HepG2 (cell line): ENCODE measurements around the gene MRPL14. TPM values are rescaled to one million over a fixed set of nuclear protein-coding genes. Genes with fewer than 3 reads are reported as not detected.
A peak's percentile ranks its signal among the peaks of the same experiment; 100 is the strongest.

ENCODE experiments used
- ARID5B ChIP-seq: IDR thresholded peaks from 2 replicates; pipeline ENCODE4 v1.4.0; 2020; ENCODE audit warnings: mild to moderate bottlenecking, missing genetic modification reagents
- HIC2 ChIP-seq: sonication (generic); formaldehyde crosslinking; IDR thresholded peaks from 2 replicates; pipeline ENCODE4 v1.9.0; 2022; ENCODE audit warnings: low read depth, missing genetic modification reagents
- KDM2A ChIP-seq: sonication (generic); formaldehyde crosslinking; IDR thresholded peaks from 2 replicates; pipeline ENCODE4 v1.4.0; 2020; ENCODE audit warnings: low read depth, missing genetic modification reagents, borderline replicate concordance
- POGK ChIP-seq: sonication (generic); formaldehyde crosslinking; conservative IDR thresholded peaks from 2 replicates; pipeline ENCODE4 v1.8.0; 2022; ENCODE audit warnings: mild to moderate bottlenecking, moderate library complexity, missing genetic modification reagents
- SNAPC2 ChIP-seq: sonication (generic); formaldehyde crosslinking; IDR thresholded peaks from 2 replicates; pipeline ENCODE4 v1.8.1; 2022; ENCODE audit warnings: mild to moderate bottlenecking, missing genetic modification reagents
- YEATS2 ChIP-seq: sonication (generic); formaldehyde crosslinking; IDR thresholded peaks from 2 replicates; pipeline ENCODE4 v1.4.0; 2020; ENCODE audit warnings: missing genetic modification reagents, borderline replicate concordance
- ZFX ChIP-seq: sonication (generic); formaldehyde crosslinking; IDR thresholded peaks from 2 replicates; pipeline ENCODE4 v1.4.0; 2020; ENCODE audit warnings: mild to moderate bottlenecking, low read depth, missing genetic modification reagents, moderate library complexity
- ZNF468 ChIP-seq: sonication (generic); formaldehyde crosslinking; IDR thresholded peaks from 2 replicates; pipeline ENCODE4 v1.8.0; 2022; ENCODE audit warnings: mild to moderate bottlenecking, moderate library complexity, missing genetic modification reagents
- ZNF546 ChIP-seq: sonication (generic); formaldehyde crosslinking; conservative IDR thresholded peaks from 2 replicates; pipeline ENCODE4 v1.8.1; 2023; ENCODE audit warnings: mild to moderate bottlenecking, missing genetic modification reagents
- ZNF687 ChIP-seq: sonication (generic); formaldehyde crosslinking; IDR thresholded peaks from 2 replicates; pipeline ENCODE4 v1.5.1; 2020; ENCODE audit warnings: mild to moderate bottlenecking, missing genetic modification reagents, moderate library complexity
- polyA plus RNA-seq, 8 experiments: library from polyadenylated mRNA; depleted of rRNA in 3 of 8; stranded (reverse) in 7 of 8; unstranded in 1 of 8; fragments of >200 nt; fragmentation: Illumina TruSeq in 4 of 8; extraction: Trizol in 4 of 8; gene quantifications; 2 replicates each; pipeline versions ENCODE4 v1.2.1 to v1.2.3, GENCODE V29; 2011 to 2016; ENCODE audit warnings: low read depth in 4 of 8, missing spikeins in 1 of 8, mixed read lengths in 1 of 8; ENCODE audit not compliant: insufficient read depth in 1 of 8
- total RNA-seq, 5 experiments: library from RNA; depleted of rRNA; stranded (reverse); fragments of >200 nt; fragmentation: Illumina TruSeq; extraction: Trizol; gene quantifications; 2 replicates each; pipeline ENCODE4 v1.2.3, GENCODE V29; 2016; ENCODE audit warnings: low read depth in 1 of 5
- TF ChIP-seq, protein P1 (sequence below): sonication (generic); formaldehyde crosslinking; IDR thresholded peaks from 2 replicates; pipeline ENCODE4 v1.4.0; 2020; ENCODE audit warnings: missing genetic modification reagents, borderline replicate concordance

MRPL14 gene
- total and polyA plus RNA-seq, 2 of the 13 experiments (the other 11 are each of a cell fraction or from before 2014, with no cell fraction given) = 157 to 178 TPM

DNA sequence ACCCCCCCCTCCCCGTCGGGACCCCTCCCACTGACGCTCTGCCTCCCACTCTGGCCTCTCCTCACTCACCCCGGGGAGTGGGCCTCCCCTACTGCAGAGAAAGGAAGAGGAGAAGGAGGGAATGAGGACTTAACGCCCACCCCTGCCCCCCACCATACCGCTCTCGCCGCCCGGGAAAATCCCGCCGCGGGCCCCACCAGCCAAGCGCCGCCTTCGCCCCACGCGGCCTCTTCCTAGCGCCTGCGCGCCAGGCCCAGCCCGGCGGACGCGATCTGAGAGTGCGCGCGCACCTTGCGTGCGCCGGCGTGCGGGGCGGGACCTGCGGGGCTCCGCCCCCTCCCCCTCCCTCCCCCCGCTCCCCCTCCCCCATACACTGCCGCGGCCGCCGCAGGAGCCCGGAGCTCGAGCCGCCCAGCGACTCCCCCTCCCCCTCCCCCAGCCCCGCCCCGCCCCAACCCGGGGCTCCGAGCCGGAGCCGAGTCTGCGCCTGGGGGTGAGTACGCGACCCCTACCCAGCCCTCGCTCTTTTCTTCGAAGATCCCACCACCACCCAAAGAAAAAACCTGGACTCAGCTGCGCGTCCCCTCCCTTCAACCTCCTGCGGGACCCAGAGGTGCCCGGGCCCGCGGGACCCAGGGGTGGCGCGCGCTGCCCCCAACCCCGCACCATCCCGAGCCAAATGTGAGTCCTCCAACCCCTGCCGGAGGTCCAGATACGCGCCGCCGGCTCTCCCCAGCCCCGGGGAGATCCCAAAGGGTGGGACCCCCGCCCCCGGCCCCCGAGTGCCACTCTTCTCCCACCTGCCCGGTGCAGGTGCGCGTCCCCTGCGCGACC is at the start of gene MRPL14, which contains the start of gene TMEM63B (continued):
- TF ChIP-seq ZNF546 (CRISPR knock-in tag) = peak; percentile 63
- peak; percentile 71; the same call in 1 of the 2 replicates for TF ChIP-seq KDM2A (CRISPR knock-in tag)
- peak; percentile 15; the same call in 1 of the 2 replicates for TF ChIP-seq YEATS2 (CRISPR knock-in tag)
- TF ChIP-seq ZNF468 (CRISPR knock-in tag) = 0 out of 2 replicates have a peak, but pooled peaks have one; percentile 70
- TF ChIP-seq HIC2 = 0 out of 2 replicates have a peak, but pooled peaks have one; percentile 7
- 0 out of 2 replicates have a peak, but pooled peaks have one; percentile 8 for TF ChIP-seq ARID5B (CRISPR knock-in tag)
- TF ChIP-seq ZFX (CRISPR knock-in tag) = peak; percentile 83
- TF ChIP-seq POGK = 0 out of 2 replicates have a peak, but pooled peaks have one; percentile 8
- peak; percentile 76 for TF ChIP-seq ZNF687 (CRISPR knock-in tag)
- TF ChIP-seq, protein P1, sequence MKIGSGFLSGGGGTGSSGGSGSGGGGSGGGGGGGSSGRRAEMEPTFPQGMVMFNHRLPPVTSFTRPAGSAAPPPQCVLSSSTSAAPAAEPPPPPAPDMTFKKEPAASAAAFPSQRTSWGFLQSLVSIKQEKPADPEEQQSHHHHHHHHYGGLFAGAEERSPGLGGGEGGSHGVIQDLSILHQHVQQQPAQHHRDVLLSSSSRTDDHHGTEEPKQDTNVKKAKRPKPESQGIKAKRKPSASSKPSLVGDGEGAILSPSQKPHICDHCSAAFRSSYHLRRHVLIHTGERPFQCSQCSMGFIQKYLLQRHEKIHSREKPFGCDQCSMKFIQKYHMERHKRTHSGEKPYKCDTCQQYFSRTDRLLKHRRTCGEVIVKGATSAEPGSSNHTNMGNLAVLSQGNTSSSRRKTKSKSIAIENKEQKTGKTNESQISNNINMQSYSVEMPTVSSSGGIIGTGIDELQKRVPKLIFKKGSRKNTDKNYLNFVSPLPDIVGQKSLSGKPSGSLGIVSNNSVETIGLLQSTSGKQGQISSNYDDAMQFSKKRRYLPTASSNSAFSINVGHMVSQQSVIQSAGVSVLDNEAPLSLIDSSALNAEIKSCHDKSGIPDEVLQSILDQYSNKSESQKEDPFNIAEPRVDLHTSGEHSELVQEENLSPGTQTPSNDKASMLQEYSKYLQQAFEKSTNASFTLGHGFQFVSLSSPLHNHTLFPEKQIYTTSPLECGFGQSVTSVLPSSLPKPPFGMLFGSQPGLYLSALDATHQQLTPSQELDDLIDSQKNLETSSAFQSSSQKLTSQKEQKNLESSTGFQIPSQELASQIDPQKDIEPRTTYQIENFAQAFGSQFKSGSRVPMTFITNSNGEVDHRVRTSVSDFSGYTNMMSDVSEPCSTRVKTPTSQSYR (CRISPR knock-in tag) = peak; percentile 61; the same call in 1 of the 2 replicates
- 0 out of 2 replicates have a peak, but pooled peaks have one; percentile 4 for TF ChIP-seq SNAPC2 (CRISPR knock-in tag)
